HepG2 (cell line): ENCODE results near the gene SYNJ2. TPM values are rescaled to one million over a fixed set of nuclear protein-coding genes. Genes with fewer than 3 reads are reported as not detected.
A peak's percentile ranks its signal among the peaks of the same experiment; 100 is the strongest.

Source experiments
- ATAC-seq: fragments of 200-7000 bp; cut with Tn5 transposase; 3 replicates; pipeline ENCODE4 v1.9.1; 2020; ENCODE audit warnings: mild to moderate bottlenecking, moderate library complexity
- BruUV-seq: library from RNA; stranded (reverse); fragments of 400-500 nt; replicated peaks from 2 replicates; lab custom pipeline; 2021; lab: Mats Ljungman, UMichigan
- CTCF ChIA-PET: fragments of 300-600 bp; formaldehyde crosslinking; extraction: SDS; loops from one replicate; lab custom pipeline; 2021; ENCODE audit warnings: low total read pairs, inconsistent platforms, low intra/inter-chr PET ratio; lab: Yijun Ruan, JAX
- POLR2A ChIA-PET: fragments of 350-600 bp; sonication (Branson Sonifier 250); formaldehyde crosslinking; loops from one replicate; lab custom pipeline; 2020; ENCODE audit warnings: antibody characterized with exemption, inconsistent platforms; lab: Yijun Ruan, JAX
- DNase-seq: peaks from one replicate; pipeline ENCODE4 v3.0.0-alpha.2; 2015; ENCODE audit warnings: low spot score
- FAIRE-seq: peaks from 3 replicates; lab custom pipeline; 2011; peaks lifted over from hg19 to GRCh38; lab: Jason Lieb, UNC
- H2AFZ ChIP-seq: one replicate; pipeline ENCODE4 v1.6.1; 2011; ENCODE audit warnings: low read length, inconsistent platforms
- H3K27ac ChIP-seq: fragments of 300-600 bp; 3 replicates; pipeline ENCODE4 v1.8.0; 2011; ENCODE audit warnings: mixed run types, mild to moderate bottlenecking, mixed read lengths, low read length, inconsistent platforms; ENCODE audit not compliant: insufficient read depth; ENCODE audit errors: extremely low read length
- H3K27me3 ChIP-seq, 2 experiments: fragments of 200-600 bp in 1 of 2; 2 replicates in 1 of 2; 3 replicates in 1 of 2; pipeline versions ENCODE4 v1.6.0 to v1.8.0; 2011; ENCODE audit warnings: low read length in 2 of 2, mild to moderate bottlenecking in 2 of 2, moderate library complexity in 2 of 2, inconsistent platforms in 1 of 2; ENCODE audit not compliant: insufficient read depth in 2 of 2, control insufficient read depth in 1 of 2
- H3K36me3 ChIP-seq, 2 experiments: fragments of 200-600 bp in 1 of 2; replicated peaks in 1 of 2; 2 replicates in 1 of 2; 3 replicates in 1 of 2; pipeline versions ENCODE4 v1.5.1 to v1.8.0; 2011; ENCODE audit warnings: low read length in 2 of 2, inconsistent platforms in 1 of 2; ENCODE audit not compliant: insufficient read depth in 2 of 2, control insufficient read depth in 1 of 2
- H3K4me1 ChIP-seq: 2 replicates; pipeline ENCODE4 v1.5.1; 2012; ENCODE audit warnings: low read length, inconsistent platforms; ENCODE audit not compliant: insufficient read depth
- H3K4me2 ChIP-seq: 2 replicates; pipeline ENCODE4 v1.6.0; 2011; ENCODE audit warnings: low read depth, low read length, inconsistent platforms
- H3K4me3 ChIP-seq, 3 experiments: fragments of 200-600 bp in 1 of 3; sonication (generic), shearing (Covaris generic) in 1 of 3; replicated peaks in 1 of 3; 2 replicates each; pipeline ENCODE4 v1.5.1; 2011 to 2016; ENCODE audit warnings: low read length in 3 of 3, inconsistent platforms in 2 of 3, low read depth in 2 of 3, mild to moderate bottlenecking in 2 of 3, control low read depth in 1 of 3, mixed read lengths in 1 of 3; ENCODE audit not compliant: insufficient read depth in 1 of 3
- H3K79me2 ChIP-seq: one replicate; pipeline ENCODE4 v1.6.1; 2011; ENCODE audit warnings: low read length, inconsistent platforms; ENCODE audit not compliant: insufficient read depth
- H3K9ac ChIP-seq: 2 replicates; pipeline ENCODE4 v1.6.0; 2011; ENCODE audit warnings: mild to moderate bottlenecking, low read depth, low read length, inconsistent platforms; ENCODE audit not compliant: insufficient read depth
- H3K9me3 ChIP-seq: 2 replicates; pipeline ENCODE4 v1.5.1; 2012; ENCODE audit warnings: mild to moderate bottlenecking, low read length
- H4K20me1 ChIP-seq: 2 replicates; pipeline ENCODE4 v1.6.0; 2011; ENCODE audit warnings: inconsistent platforms, mild to moderate bottlenecking, low read length, moderate library complexity; ENCODE audit not compliant: insufficient read depth
- HNF1B ChIP-seq: sonication (generic); formaldehyde crosslinking; IDR thresholded peaks from 2 replicates; pipeline ENCODE4 v1.5.1; 2020; ENCODE audit warnings: mild to moderate bottlenecking, moderate library complexity, missing genetic modification reagents
- MYNN ChIP-seq: sonication (generic); formaldehyde crosslinking; IDR thresholded peaks from 2 replicates; pipeline ENCODE4 v1.4.0; 2020; ENCODE audit warnings: mild to moderate bottlenecking, low read depth, missing genetic modification reagents
- RARA ChIP-seq: IDR thresholded peaks from 2 replicates; pipeline ENCODE4 v1.6.1; 2016; ENCODE audit warnings: missing genetic modification reagents, missing compliant biosample characterization
- ZFX ChIP-seq: sonication (generic); formaldehyde crosslinking; IDR thresholded peaks from 2 replicates; pipeline ENCODE4 v1.4.0; 2020; ENCODE audit warnings: mild to moderate bottlenecking, low read depth, missing genetic modification reagents, moderate library complexity
- ZNF263 ChIP-seq: sonication (generic); formaldehyde crosslinking; IDR thresholded peaks from 2 replicates; pipeline ENCODE4 v1.4.0; 2020; ENCODE audit warnings: missing genetic modification reagents
- WGBS: methylation state at CpG from one replicate; pipeline ENCODE4 v1.1.6; 2017; ENCODE audit warnings: low lambda C conversion rate; 5-methylcytosine and 5-hydroxymethylcytosine counted together
- in situ Hi-C: cut with HindIII; loops from 2 replicates; pipeline ENCODE4 v1.10.0; 2017; ENCODE audit warnings: low pct_unique_long_range_greater_than_20kb; ENCODE audit not compliant: extremely low pct_ligation_motif_present
- intact Hi-C: fragments of 100-400 bp; cut with micrococcal nuclease; formaldehyde crosslinking; loops from one replicate; pipeline ENCODE4 v1.10.0; 2022; ENCODE audit not compliant: unreplicated experiment
- polyA plus RNA-seq, 8 experiments: library from polyadenylated mRNA; depleted of rRNA in 3 of 8; stranded (reverse) in 7 of 8; unstranded in 1 of 8; fragments of >200 nt; fragmentation: Illumina TruSeq in 4 of 8; extraction: Trizol in 4 of 8; gene quantifications; 2 replicates each; pipeline versions ENCODE4 v1.2.1 to v1.2.3, GENCODE V29; 2011 to 2016; ENCODE audit warnings: low read depth in 4 of 8, missing spikeins in 1 of 8, mixed read lengths in 1 of 8; ENCODE audit not compliant: insufficient read depth in 1 of 8
- total RNA-seq, 5 experiments: library from RNA; depleted of rRNA; stranded (reverse); fragments of >200 nt; fragmentation: Illumina TruSeq; extraction: Trizol; gene quantifications; 2 replicates each; pipeline ENCODE4 v1.2.3, GENCODE V29; 2016; ENCODE audit warnings: low read depth in 1 of 5

SYNJ2 gene
- total and polyA plus RNA-seq, 2 of the 13 experiments (the other 11 are each of a cell fraction or from before 2014, with no cell fraction given): 39.1 to 57.6 TPM

DNA sequence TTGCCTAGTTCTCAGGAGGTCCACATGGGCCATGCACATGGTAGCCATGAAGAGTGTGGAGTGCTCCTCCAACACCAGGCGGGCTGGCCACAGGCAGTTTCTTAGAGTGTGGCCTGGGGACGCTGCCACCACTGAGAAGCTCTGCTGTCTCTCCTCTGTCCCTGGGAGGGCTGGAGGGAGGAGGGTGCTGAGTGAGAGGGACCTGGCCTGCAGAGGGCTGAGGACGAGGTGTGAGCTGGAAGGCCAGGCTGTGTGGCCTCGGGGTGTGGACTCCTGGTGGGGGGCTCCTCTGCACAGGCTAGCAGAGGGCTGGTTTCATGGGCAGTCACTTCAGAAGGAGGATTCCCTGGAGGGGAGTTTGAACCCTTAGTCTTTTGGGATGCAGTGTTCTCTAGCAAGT is 39.7 kb downstream of the SYNJ2 start:
- CTCF ChIA-PET: no interaction called here
- no peak for FAIRE-seq
- peak; percentile 21 for ATAC-seq
- H3K4me3 ChIP-seq: no peak overlapping the region
- in situ Hi-C loops (no loop called here), intact Hi-C loops (no loop called here)
- POLR2A ChIA-PET: interaction anchor here (0.9 to 3.8 kb wide), 4 partner anchors 9 to 35 kb away, joined by 3 to 39 read pairs (median 6); no protein-coding TSS in a partner anchor
- peaks cover 70% of the 10 kb centered on the region for H3K4me1 ChIP-seq
- no peak overlapping the region for H3K9ac ChIP-seq
- H3K79me2 ChIP-seq: peaks cover 87% of the 10 kb centered on the region
- 92% methylated on average over 4 of the region's 4 CpGs for WGBS
- peaks cover 45 to 80% of the 10 kb centered on the region in 2 experiments for H3K36me3 ChIP-seq
- no peaks in the 10 kb centered on the region for H3K27me3 ChIP-seq
- peak overlapping the region; percentile 69 for H3K27ac ChIP-seq
- no TSS peak for BruUV-seq
- DNase-seq: no peak
- no peaks in the 10 kb centered on the region for H3K9me3 ChIP-seq
- TF ChIP-seq RARA (CRISPR knock-in tag) (no peak), MYNN (0 out of 2 replicates have a peak, but pooled peaks have one; percentile 10), HNF1B (0 out of 2 replicates have a peak, but pooled peaks have one; percentile 20), ZFX (0 out of 2 replicates have a peak, but pooled peaks have one; percentile 15), ZNF263 (peak; percentile 42; the same call in 1 of the 2 replicates)
- TF ChIP-seq, all 625 proteins: peak for 4
- no peak overlapping the region for H2AFZ ChIP-seq
- no peaks in the 10 kb centered on the region for H4K20me1 ChIP-seq
- H3K4me2 ChIP-seq: no peak overlapping the region
